ENCODE data around the gene PRKCG.
"Not testable (repeated sequence)": the region's sequence is repeated elsewhere in the genome, so short reads cannot be mapped to it uniquely, and the experiment has no call there.

PRKCG gene

DNA sequence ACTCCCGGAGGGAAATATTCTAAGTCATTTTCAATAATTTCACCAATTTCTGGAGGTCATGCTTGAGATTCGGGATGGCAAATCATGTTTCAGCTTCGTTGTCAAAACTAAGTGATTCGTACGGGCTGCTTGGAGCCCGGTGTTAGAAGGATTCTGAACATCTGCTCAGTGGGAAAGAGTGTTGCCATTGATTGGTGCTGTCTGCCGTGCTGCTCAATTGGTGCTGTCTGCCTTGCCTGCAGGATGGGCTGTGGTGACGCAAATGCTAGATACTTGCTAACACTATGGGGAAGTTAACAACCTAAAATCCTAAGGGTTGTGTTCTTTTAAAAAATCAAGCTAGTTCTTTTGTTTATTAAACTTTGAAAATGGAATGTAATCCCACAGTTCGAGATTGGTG is 63.4 kb downstream of the PRKCG start:
- peak; percentile 30 for DNase-seq (ENCODE audit: low read depth)
- H3K4me3 ChIP-seq (ENCODE audit: low read depth, low read length), result no peak overlapping the region
- TF ChIP-seq, protein P1, sequence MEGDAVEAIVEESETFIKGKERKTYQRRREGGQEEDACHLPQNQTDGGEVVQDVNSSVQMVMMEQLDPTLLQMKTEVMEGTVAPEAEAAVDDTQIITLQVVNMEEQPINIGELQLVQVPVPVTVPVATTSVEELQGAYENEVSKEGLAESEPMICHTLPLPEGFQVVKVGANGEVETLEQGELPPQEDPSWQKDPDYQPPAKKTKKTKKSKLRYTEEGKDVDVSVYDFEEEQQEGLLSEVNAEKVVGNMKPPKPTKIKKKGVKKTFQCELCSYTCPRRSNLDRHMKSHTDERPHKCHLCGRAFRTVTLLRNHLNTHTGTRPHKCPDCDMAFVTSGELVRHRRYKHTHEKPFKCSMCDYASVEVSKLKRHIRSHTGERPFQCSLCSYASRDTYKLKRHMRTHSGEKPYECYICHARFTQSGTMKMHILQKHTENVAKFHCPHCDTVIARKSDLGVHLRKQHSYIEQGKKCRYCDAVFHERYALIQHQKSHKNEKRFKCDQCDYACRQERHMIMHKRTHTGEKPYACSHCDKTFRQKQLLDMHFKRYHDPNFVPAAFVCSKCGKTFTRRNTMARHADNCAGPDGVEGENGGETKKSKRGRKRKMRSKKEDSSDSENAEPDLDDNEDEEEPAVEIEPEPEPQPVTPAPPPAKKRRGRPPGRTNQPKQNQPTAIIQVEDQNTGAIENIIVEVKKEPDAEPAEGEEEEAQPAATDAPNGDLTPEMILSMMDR (conservative IDR thresholded peaks at IDR 0.05; ENCODE audit: low read depth, low read length), result no peak

- TF ChIP-seq, protein P1 (conservative IDR thresholded peaks at IDR 0.05; ENCODE audit: low read depth, low read length), result no peak
- DNase-seq (ENCODE audit: low read depth), result no peak
- H3K4me3 ChIP-seq (ENCODE audit: low read depth, low read length), result no peak overlapping the region
Observed at GRCh38 chr19:53945998-53946397, 64.0 kb downstream of the PRKCG start.

DNA sequence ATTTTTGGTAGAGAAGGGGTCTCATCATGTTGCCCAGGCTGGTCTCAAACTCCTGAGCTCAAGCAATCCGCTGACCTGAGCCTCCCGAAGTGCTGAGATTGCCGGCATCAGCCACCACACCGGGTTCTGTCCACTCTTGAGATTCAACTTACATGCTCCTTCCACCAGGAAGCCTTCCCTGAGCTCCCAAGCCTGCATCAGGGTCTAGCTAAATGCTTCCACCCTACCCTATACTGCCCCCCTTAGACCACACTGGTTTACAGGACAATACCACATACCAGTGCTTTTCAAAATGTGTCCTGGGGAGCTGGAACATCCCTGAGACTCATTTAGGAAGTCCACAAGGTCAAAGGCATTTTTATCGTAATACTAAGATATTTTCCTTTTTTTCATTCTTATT is 65.6 kb downstream of the PRKCG start:
- no peak overlapping the region for H3K4me3 ChIP-seq (ENCODE audit: low read depth, low read length)
- DNase-seq (ENCODE audit: low read depth), result no peak
- TF ChIP-seq, protein P1 (conservative IDR thresholded peaks at IDR 0.05; ENCODE audit: low read depth, low read length), result peak; percentile 18

DNA sequence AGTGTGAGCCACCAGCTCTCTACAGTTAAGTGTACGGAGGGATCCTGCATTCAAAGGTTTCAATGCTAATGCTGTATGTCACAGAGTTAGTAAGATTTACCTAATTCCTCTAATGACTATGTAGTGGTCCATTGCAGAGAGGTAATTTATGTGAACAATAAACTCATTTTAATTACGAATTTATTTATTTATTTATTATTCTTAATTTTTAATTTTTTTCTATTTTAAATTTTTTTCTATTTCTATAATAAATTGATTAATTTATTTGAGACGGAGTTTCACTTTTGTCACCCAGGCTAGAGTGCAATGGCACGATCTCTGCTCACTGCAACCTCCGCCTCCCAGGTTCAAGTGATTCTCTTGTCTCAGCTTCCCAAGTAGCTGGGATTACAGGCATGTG is 66.6 kb downstream of the PRKCG start:
- H3K4me3 ChIP-seq (ENCODE audit: low read depth, low read length); DNase-seq (ENCODE audit: low read depth): not testable (repeated sequence)

DNA sequence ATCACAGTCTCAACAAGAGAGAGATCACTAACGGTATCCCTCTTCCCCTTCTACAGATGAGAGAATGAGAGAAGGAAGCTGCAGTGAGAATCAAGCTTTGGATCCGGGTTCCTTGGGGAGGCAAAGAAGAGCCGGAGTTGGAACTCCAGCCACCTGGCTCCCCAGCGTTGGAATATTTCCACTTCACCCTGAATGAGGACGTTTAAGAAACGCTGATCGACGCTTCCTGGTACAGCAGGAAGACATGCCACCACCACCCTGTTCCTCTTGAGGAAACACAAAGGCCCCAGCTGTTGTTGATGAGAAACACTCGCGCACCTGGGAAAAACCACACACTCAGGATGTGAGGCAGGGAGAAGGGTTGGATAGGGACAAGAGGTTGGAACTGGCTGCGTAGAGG is 69.4 kb downstream of the PRKCG start:
- H3K4me3 ChIP-seq (ENCODE audit: low read depth, low read length), result no peak overlapping the region
- TF ChIP-seq, protein P1 (conservative IDR thresholded peaks at IDR 0.05; ENCODE audit: low read depth, low read length), result no peak
- DNase-seq (ENCODE audit: low read depth), result no peak

- TF ChIP-seq, protein P1 (conservative IDR thresholded peaks at IDR 0.05; ENCODE audit: low read depth, low read length), result no peak
- no peak overlapping the region for H3K4me3 ChIP-seq (ENCODE audit: low read depth, low read length)
- no peak for DNase-seq (ENCODE audit: low read depth)
Observed at GRCh38 chr19:53951947-53952346, 70.0 kb downstream of the PRKCG start.

DNA sequence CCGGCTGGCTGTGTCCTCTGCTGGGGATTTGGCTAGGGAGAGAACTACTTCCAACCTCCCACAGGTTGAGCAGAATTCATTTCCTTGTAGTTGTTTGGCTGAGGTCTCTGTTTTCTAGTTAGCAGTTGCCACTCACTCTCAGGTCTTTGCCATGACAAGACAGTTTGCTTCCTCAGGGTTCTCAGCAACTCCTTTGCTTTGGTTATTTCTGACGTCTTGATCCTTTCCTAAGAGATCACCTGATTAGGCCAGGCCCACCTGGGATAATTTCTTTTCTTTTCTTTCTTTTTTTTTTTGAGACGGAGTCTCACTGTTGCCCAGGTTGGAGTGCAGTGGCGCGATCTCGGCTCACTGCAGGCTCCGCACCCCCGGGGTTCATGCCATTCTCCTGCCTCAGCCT is 71.4 kb downstream of the PRKCG start:
- no peak overlapping the region for H3K4me3 ChIP-seq (ENCODE audit: low read depth, low read length)
- no peak for DNase-seq (ENCODE audit: low read depth)
- TF ChIP-seq, protein P1 (conservative IDR thresholded peaks at IDR 0.05; ENCODE audit: low read depth, low read length), result no peak
